GM12873 (cell line): ENCODE results near the gene UNC50.
A peak's percentile ranks its signal among the peaks of the same experiment; 100 is the strongest.

Experiments
- TF ChIP-seq, protein P1 (sequence below): IDR thresholded peaks from 2 replicates; pipeline ENCODE4 v1.5.1; 2012; ENCODE audit warnings: low read depth, mild to moderate bottlenecking, moderate library complexity, low read length, control low read depth; ENCODE audit not compliant: insufficient read depth; ENCODE audit errors: missing control alignments

The UNC50 gene

DNA sequence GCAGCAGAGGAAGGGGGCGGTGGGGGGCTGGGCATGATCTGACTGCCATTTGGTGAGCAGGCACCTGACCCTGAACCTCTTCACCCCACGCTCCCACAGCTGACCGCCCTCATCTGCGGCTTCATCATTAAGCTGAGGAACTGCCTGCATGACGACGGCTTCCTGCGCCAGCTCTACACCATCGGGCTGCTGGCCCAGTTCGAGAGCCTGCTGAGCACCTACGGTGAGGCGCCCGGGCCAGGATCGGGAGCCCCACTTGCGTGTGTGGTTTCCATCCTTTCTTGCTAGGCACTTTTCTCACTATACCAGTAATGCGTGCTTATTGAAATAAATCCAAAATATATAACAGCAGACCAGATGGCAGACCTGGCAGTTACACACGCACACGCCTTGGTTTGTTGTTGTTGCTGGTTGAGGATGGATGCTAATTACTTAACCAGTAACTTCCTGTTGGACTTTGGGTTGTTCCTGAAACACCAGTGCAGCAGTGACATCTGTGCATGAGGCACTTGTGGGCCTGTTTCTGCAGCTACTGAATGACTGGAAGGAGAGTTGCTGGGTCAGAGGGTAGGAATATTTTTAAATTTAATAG is 43.8 kb upstream of the UNC50 start:
- TF ChIP-seq, protein P1, sequence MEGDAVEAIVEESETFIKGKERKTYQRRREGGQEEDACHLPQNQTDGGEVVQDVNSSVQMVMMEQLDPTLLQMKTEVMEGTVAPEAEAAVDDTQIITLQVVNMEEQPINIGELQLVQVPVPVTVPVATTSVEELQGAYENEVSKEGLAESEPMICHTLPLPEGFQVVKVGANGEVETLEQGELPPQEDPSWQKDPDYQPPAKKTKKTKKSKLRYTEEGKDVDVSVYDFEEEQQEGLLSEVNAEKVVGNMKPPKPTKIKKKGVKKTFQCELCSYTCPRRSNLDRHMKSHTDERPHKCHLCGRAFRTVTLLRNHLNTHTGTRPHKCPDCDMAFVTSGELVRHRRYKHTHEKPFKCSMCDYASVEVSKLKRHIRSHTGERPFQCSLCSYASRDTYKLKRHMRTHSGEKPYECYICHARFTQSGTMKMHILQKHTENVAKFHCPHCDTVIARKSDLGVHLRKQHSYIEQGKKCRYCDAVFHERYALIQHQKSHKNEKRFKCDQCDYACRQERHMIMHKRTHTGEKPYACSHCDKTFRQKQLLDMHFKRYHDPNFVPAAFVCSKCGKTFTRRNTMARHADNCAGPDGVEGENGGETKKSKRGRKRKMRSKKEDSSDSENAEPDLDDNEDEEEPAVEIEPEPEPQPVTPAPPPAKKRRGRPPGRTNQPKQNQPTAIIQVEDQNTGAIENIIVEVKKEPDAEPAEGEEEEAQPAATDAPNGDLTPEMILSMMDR: no peak

DNA sequence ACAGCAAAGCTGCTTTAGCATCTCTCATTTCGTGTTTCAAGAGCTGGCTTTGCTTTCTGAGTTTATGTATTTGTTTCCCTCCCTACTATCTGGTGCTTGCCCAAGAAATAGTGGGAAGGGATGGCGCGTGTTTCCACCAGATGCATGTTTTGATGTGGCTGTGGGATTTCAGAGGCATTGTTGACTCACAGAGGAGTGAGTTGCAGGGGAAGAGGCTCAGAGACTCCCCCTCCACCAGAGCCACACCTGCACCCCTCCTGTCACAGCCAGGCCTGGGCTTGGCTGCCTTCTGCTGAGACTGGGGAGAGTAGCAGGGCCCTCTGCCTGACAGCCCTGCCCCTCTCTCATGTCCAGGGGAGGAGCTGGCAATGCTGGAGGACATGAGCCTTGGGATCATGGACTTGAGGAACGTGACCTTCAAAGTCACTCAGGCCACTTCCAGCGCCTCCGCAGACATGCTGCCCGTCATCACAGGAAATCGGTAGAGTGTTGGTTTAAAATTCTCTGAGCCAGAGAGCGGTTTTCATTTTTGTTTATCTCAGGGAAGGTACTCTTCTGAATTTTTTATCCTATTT is 43.0 kb upstream of the UNC50 start:
- TF ChIP-seq, protein P1: no peak

DNA sequence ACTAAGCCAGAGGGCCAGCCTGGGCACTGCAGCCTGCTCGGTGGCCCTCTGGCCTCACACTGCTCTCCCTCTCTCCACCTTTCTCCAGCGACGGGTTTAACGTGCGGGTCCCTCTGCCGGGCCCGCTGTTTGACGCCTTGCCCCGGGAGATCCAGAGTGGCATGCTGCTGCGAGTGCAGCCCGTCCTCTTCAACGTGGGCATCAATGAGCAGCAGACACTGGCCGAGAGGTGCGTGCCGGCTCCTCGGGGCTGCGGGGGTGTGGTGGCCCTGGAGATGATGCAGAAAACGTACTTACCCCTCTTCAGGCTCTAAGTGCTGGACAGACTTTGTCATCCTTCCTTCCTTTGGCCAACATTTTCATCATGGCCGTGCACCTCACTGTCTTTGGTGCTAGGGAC is 42.4 kb upstream of the UNC50 start:
- TF ChIP-seq, protein P1: no peak

DNA sequence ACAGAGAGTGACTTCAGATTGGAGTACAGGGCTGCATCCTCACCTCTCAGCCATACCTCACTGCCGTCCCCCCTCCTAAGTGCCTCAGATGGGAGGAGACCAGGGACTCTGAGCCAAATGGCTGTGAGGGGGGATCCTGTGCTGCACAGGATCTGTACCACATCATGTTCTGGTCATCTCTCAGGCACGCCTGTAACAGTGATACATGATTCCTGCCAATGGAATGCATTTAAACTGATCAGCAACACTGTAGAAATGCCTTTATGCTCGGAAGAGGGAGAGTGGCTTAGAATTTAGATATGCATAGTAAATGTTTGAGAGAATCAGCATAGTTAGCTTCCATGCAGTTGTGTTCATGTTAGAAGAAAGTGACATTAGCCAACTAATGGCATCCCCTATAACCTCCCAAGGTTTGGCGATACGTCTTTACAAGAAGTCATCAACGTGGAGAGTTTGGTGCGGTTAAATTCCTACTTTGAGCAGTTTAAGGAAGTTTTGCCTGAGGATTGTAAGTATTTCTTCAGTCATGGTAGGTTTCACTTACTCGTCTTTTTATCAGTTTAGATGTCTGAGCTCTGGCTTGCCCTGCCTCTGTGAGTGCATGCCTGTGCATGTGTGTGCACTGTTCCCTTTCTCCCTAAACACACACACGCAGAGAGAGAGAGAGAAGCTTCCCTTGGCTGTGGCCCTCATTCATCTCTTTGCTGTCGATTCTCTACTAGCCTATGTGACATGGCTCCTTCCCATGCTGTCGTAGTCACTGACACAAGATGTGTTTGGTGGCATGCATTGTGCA is 40.0 kb upstream of the UNC50 start:
- TF ChIP-seq, protein P1: no peak

DNA sequence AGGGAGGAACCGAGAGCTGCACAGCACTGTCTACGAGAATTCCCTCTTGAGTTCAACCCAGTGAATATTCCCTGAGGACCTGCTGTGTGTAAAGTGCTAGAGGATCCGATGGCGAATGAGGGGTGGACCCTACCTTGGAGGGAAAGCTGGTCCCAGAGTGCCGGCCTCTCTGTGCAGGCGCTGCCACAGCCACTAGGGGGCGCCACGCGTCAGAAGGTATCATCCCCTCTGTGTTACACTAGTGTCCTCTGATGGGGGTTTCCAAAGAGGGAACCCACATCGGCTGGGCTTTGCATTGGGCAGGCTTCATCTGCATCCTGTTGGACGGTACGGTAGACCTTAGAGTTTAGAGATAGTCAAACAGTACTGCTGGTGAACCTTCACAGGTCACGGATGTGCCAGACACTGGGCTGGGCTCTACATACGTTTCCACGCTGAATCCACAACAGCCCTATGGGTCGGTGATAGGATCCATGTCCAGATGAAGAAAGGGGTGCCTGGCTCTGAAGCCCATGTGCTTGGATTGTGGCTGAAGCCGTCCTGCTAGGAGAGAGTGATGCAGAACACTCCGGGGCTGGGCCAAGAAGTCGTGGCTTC is 39.1 kb upstream of the UNC50 start:
- TF ChIP-seq, protein P1: peak; percentile 95

DNA sequence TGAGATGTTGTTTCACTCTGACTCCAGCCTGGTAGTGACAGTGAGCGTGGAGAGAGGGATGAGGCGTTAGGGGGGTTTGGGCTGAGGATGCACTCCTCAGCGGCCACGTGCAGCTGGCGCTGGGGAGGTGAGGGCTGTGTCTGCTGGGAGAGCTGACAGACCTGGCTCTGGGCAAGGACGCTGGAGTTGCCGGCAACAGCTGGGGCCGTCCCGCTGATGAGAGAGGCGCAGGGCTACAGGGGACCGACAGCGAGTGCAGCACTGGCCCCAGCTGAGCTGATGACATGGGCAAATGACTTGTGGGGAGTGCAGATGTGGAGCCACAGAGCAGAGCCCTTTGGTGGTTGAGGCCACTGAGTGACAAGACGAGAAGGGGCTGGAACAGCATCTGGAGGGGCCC is 38.5 kb upstream of the UNC50 start:
- TF ChIP-seq, protein P1: no peak

DNA sequence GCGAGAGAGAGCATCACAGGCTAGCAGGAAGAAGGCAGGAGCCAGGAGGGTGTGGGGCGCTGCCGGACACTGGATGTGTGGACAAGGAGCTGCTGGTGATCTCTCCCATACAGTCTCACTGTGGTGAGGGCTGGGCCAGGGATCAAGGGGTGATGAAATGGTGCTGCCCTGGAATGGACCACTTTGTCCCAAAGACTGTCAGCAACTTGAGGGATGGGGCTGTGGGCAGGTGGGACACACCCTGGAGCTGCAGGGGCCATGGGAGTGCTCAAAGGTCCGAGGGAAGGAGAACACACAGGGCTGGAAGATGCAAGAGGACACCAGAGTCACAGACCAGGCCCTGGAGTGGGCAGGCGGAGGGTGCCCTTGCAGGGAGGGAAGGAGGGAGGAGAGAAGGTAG is 38.0 kb upstream of the UNC50 start:
- TF ChIP-seq, protein P1: no peak
